ENCODE results near the gene FBXW5. TPM values are rescaled to one million over a fixed set of nuclear protein-coding genes. Genes with fewer than 3 reads are reported as not detected.

Gene FBXW5
- total RNA-seq, 1 donor from 2014 or later: 170 TPM

GRCh38 chr9:136913701-136914438, 30.7 kb downstream of the FBXW5 start:
- DNase-seq (ENCODE audit: low read depth): no peak

- no peak for DNase-seq (ENCODE audit: low read depth)
Measured at GRCh38 chr9:136910901-136911245, 33.7 kb downstream of the FBXW5 start.

GRCh38 chr9:136910197-136910900, 34.2 kb downstream of the FBXW5 start:
- no peak for DNase-seq (ENCODE audit: low read depth)

- DNase-seq (ENCODE audit: low read depth): no peak
Measured at GRCh38 chr9:136907011-136907914, 37.3 kb downstream of the FBXW5 start.

- no peak for DNase-seq (ENCODE audit: low read depth)
Measured at GRCh38 chr9:136906266-136906665, 38.3 kb downstream of the FBXW5 start.

- DNase-seq (ENCODE audit: low read depth): no peak
Measured at GRCh38 chr9:136903041-136903554, 41.4 kb downstream of the FBXW5 start.

GRCh38 chr9:136902259-136902821, 42.2 kb downstream of the FBXW5 start:
- peak; percentile 31 for DNase-seq (ENCODE audit: low read depth)

- no peak for DNase-seq (ENCODE audit: low read depth)
Measured at GRCh38 chr9:136901516-136902258, 42.9 kb downstream of the FBXW5 start.

- DNase-seq (ENCODE audit: low read depth): no peak
Measured at GRCh38 chr9:136900988-136901515, 43.5 kb downstream of the FBXW5 start.

- no peak for DNase-seq (ENCODE audit: low read depth)
Measured at GRCh38 chr9:136900556-136900955, 44.0 kb downstream of the FBXW5 start.

GRCh38 chr9:136899196-136899595, 45.3 kb downstream of the FBXW5 start:
- DNase-seq (ENCODE audit: low read depth): no peak

- no peak for DNase-seq (ENCODE audit: low read depth)
Measured at GRCh38 chr9:136898483-136899100, 45.9 kb downstream of the FBXW5 start.

- DNase-seq (ENCODE audit: low read depth): no peak
Measured at GRCh38 chr9:136896027-136896426, 48.5 kb downstream of the FBXW5 start.

GRCh38 chr9:136890661-136891060, 53.9 kb downstream of the FBXW5 start:
- DNase-seq (ENCODE audit: low read depth): no peak

Other genes with a start within 250 kb of the FBXW5 start
- not detected in 2 replicates for gene DIPK1B, start 232.2 kb downstream of the FBXW5 start, total RNA-seq
- gene LCN10, start 201.8 kb downstream of the FBXW5 start, total RNA-seq: not detected in 2 replicates
- gene LCN6, start 196.2 kb downstream of the FBXW5 start, total RNA-seq: not detected in 2 replicates
- 0.21 TPM in 1 of 2 replicates, not detected in the other for gene LCN8, start 186.5 kb downstream of the FBXW5 start, total RNA-seq
- not detected in 2 replicates for gene LCN15, start 180.2 kb downstream of the FBXW5 start, total RNA-seq
- gene TMEM141, start 153.4 kb downstream of the FBXW5 start, total RNA-seq: 63.9 and 81.6 TPM in 2 replicates
- gene CCDC183, start 148.4 kb downstream of the FBXW5 start, total RNA-seq: 0.70 and 3.4 TPM in 2 replicates
- gene RABL6, start 136.8 kb downstream of the FBXW5 start, total RNA-seq: 94.2 and 122 TPM in 2 replicates
- gene AJM1, start 102.3 kb downstream of the FBXW5 start, total RNA-seq: 2.7 and 6.5 TPM in 2 replicates
- 106 and 131 TPM in 2 replicates for gene PHPT1, start 95.3 kb downstream of the FBXW5 start, total RNA-seq
- gene MAMDC4, start 92.4 kb downstream of the FBXW5 start, total RNA-seq: 2.9 and 3.4 TPM in 2 replicates
- gene EDF1, start 78.4 kb downstream of the FBXW5 start, total RNA-seq: 353 and 413 TPM in 2 replicates
- gene TRAF2, start 58.2 kb downstream of the FBXW5 start, total RNA-seq: 7.0 and 31.0 TPM in 2 replicates
- 0.88 TPM in 1 of 2 replicates, not detected in the other for gene C8G, start 505 bp upstream of the FBXW5 start, total RNA-seq
- 0.10 and 0.27 TPM in 2 replicates for gene LCN12, start 7.5 kb upstream of the FBXW5 start, total RNA-seq
- 126 and 177 TPM in 2 replicates for gene PTGDS, start 32.8 kb upstream of the FBXW5 start, total RNA-seq
- 5.0 and 13.8 TPM in 2 replicates for gene LCNL1, start 38.3 kb upstream of the FBXW5 start, total RNA-seq
- gene PAXX, start 47.7 kb upstream of the FBXW5 start, total RNA-seq: 57.3 and 67.3 TPM in 2 replicates
- gene CLIC3, start 51.8 kb upstream of the FBXW5 start, total RNA-seq: not detected in 2 replicates
- gene ABCA2, start 83.5 kb upstream of the FBXW5 start, total RNA-seq: 21.1 and 26.3 TPM in 2 replicates
- gene FUT7, start 87.3 kb upstream of the FBXW5 start, total RNA-seq: not detected in 2 replicates
- gene NPDC1, start 101.4 kb upstream of the FBXW5 start, total RNA-seq: 4.8 TPM in 2 replicates
- gene ENTPD2, start 109.3 kb upstream of the FBXW5 start, total RNA-seq: 0.13 and 0.68 TPM in 2 replicates
- 1.9 and 4.7 TPM in 2 replicates for gene SAPCD2, start 125.8 kb upstream of the FBXW5 start, total RNA-seq
- gene UAP1L1, start 132.8 kb upstream of the FBXW5 start, total RNA-seq: 40.2 and 46.4 TPM in 2 replicates
- 75.5 and 76.6 TPM in 2 replicates for gene MAN1B1, start 142.2 kb upstream of the FBXW5 start, total RNA-seq
- 132 and 142 TPM in 2 replicates for gene DPP7, start 170.0 kb upstream of the FBXW5 start, total RNA-seq
- gene GRIN1, start 194.4 kb upstream of the FBXW5 start, total RNA-seq: 0.05 TPM in 1 of 2 replicates, not detected in the other
- not detected in 2 replicates for gene LRRC26, start 225.3 kb upstream of the FBXW5 start, total RNA-seq
- gene TMEM210, start 227.3 kb upstream of the FBXW5 start, total RNA-seq: not detected in 2 replicates
- gene ANAPC2, start 243.8 kb upstream of the FBXW5 start, total RNA-seq: 28.7 and 30.6 TPM in 2 replicates
- gene SSNA1, start 243.9 kb upstream of the FBXW5 start, total RNA-seq: 143 and 158 TPM in 2 replicates